Glutamatergic neuron (in vitro differentiated cells): ENCODE data around the gene LRRC36. TPM values are rescaled to one million over a fixed set of nuclear protein-coding genes. Genes with fewer than 3 reads are reported as not detected.

Experiments used
- DNase-seq: peaks from one replicate; pipeline ENCODE4 v3.0.0; 2022
- H3K27ac Mint-ChIP-seq: one replicate; pipeline ENCODE4 v1.8.0; 2020; ENCODE audit warnings: mild to moderate bottlenecking, mixed read lengths, inconsistent platforms; ENCODE audit not compliant: unreplicated experiment
- H3K27me3 Mint-ChIP-seq: one replicate; pipeline ENCODE4 v1.8.0; 2020; ENCODE audit warnings: mild to moderate bottlenecking, moderate library complexity, mixed read lengths, inconsistent platforms; ENCODE audit not compliant: unreplicated experiment
- H3K36me3 Mint-ChIP-seq: one replicate; pipeline ENCODE4 v1.8.0; 2020; ENCODE audit warnings: mild to moderate bottlenecking, mixed read lengths, inconsistent platforms; ENCODE audit not compliant: unreplicated experiment
- H3K4me1 Mint-ChIP-seq: one replicate; pipeline ENCODE4 v1.8.0; 2020; ENCODE audit warnings: mild to moderate bottlenecking, low read depth, mixed read lengths, inconsistent platforms; ENCODE audit not compliant: unreplicated experiment
- H3K4me3 Mint-ChIP-seq: one replicate; pipeline ENCODE4 v1.8.0; 2020; ENCODE audit warnings: mild to moderate bottlenecking, mixed read lengths, inconsistent platforms; ENCODE audit not compliant: unreplicated experiment
- H3K9me3 Mint-ChIP-seq: one replicate; pipeline ENCODE4 v1.8.0; 2020; ENCODE audit warnings: mild to moderate bottlenecking, moderate library complexity, mixed read lengths, inconsistent platforms; ENCODE audit not compliant: unreplicated experiment
- CTCF ChIP-seq: fragments of 200-600 bp; sonication (generic); IDR thresholded peaks from one replicate; pipeline ENCODE4 v1.5.0; 2021; ENCODE audit not compliant: partially characterized antibody, unreplicated experiment
- total RNA-seq: library from RNA; stranded (reverse); fragmentation: NEBNext Ultra II Directional; extraction: Animal tissue kit (Norgen Biotek cat#: 25700); gene quantifications from one replicate; pipeline ENCODE4 v1.2.1, GENCODE V29; 2021; ENCODE audit not compliant: unreplicated experiment

The LRRC36 gene
- total RNA-seq, 1 donor from 2014 or later, result not detected

GRCh38 chr16:67333315-67333714, 6.7 kb downstream of the LRRC36 start:
- Mint-ChIP-seq H3K36me3 (no peaks in the 10 kb centered on the region), H3K27me3 (peaks cover 3% of the 10 kb centered on the region), H3K4me3 (no peak overlapping the region), H3K27ac (no peak overlapping the region), H3K4me1 (no peaks in the 10 kb centered on the region), H3K9me3 (no peaks in the 10 kb centered on the region)
- no peak for TF ChIP-seq CTCF
- DNase-seq, result no peak

GRCh38 chr16:67336116-67336515, 9.5 kb downstream of the LRRC36 start:
- no peak overlapping the region for H3K4me3 Mint-ChIP-seq
- no peaks in the 10 kb centered on the region for H3K4me1 Mint-ChIP-seq
- no peak for TF ChIP-seq CTCF
- no peaks in the 10 kb centered on the region for H3K9me3 Mint-ChIP-seq
- H3K27me3 Mint-ChIP-seq, result no peaks in the 10 kb centered on the region
- no peak for DNase-seq
- H3K36me3 Mint-ChIP-seq, result no peaks in the 10 kb centered on the region
- H3K27ac Mint-ChIP-seq, result no peak overlapping the region

GRCh38 chr16:67336648-67337047, 10.0 kb downstream of the LRRC36 start:
- no peaks in the 10 kb centered on the region for H3K27me3 Mint-ChIP-seq
- no peak for DNase-seq
- TF ChIP-seq CTCF, result no peak
- H3K4me3 Mint-ChIP-seq, result no peak overlapping the region
- no peaks in the 10 kb centered on the region for H3K9me3 Mint-ChIP-seq
- no peaks in the 10 kb centered on the region for H3K4me1 Mint-ChIP-seq
- no peak overlapping the region for H3K27ac Mint-ChIP-seq
- H3K36me3 Mint-ChIP-seq, result no peaks in the 10 kb centered on the region

GRCh38 chr16:67339453-67339852, 12.8 kb downstream of the LRRC36 start:
- Mint-ChIP-seq H3K4me1 (no peaks in the 10 kb centered on the region), H3K36me3 (no peaks in the 10 kb centered on the region), H3K27ac (no peak overlapping the region), H3K27me3 (no peaks in the 10 kb centered on the region), H3K9me3 (no peaks in the 10 kb centered on the region), H3K4me3 (no peak overlapping the region)
- TF ChIP-seq CTCF, result no peak
- DNase-seq, result no peak

GRCh38 chr16:67341250-67341649, 14.6 kb downstream of the LRRC36 start:
- H3K4me1 Mint-ChIP-seq, result no peaks in the 10 kb centered on the region
- no peaks in the 10 kb centered on the region for H3K36me3 Mint-ChIP-seq
- H3K27ac Mint-ChIP-seq, result no peak overlapping the region
- no peak for TF ChIP-seq CTCF
- no peaks in the 10 kb centered on the region for H3K9me3 Mint-ChIP-seq
- H3K4me3 Mint-ChIP-seq, result no peak overlapping the region
- no peak for DNase-seq
- no peaks in the 10 kb centered on the region for H3K27me3 Mint-ChIP-seq
